HepG2 (cell line): ENCODE results near the gene ACTR3. TPM values are rescaled to one million over a fixed set of nuclear protein-coding genes. Genes with fewer than 3 reads are reported as not detected.

Experiments used
- ATAC-seq: fragments of 200-7000 bp; cut with Tn5 transposase; 3 replicates; pipeline ENCODE4 v1.9.1; 2020; ENCODE audit warnings: mild to moderate bottlenecking, moderate library complexity
- BruUV-seq: library from RNA; stranded (reverse); fragments of 400-500 nt; replicated peaks from 2 replicates; lab custom pipeline; 2021; lab: Mats Ljungman, UMichigan
- CTCF ChIA-PET: fragments of 300-600 bp; formaldehyde crosslinking; extraction: SDS; loops from one replicate; lab custom pipeline; 2021; ENCODE audit warnings: low total read pairs, inconsistent platforms, low intra/inter-chr PET ratio; lab: Yijun Ruan, JAX
- POLR2A ChIA-PET: fragments of 350-600 bp; sonication (Branson Sonifier 250); formaldehyde crosslinking; loops from one replicate; lab custom pipeline; 2020; ENCODE audit warnings: antibody characterized with exemption, inconsistent platforms; lab: Yijun Ruan, JAX
- DNase-seq: peaks from one replicate; pipeline ENCODE4 v3.0.0-alpha.2; 2015; ENCODE audit warnings: low spot score
- FAIRE-seq: peaks from 3 replicates; lab custom pipeline; 2011; peaks lifted over from hg19 to GRCh38; lab: Jason Lieb, UNC
- H2AFZ ChIP-seq: one replicate; pipeline ENCODE4 v1.6.1; 2011; ENCODE audit warnings: low read length, inconsistent platforms
- H3K27ac ChIP-seq: fragments of 300-600 bp; 3 replicates; pipeline ENCODE4 v1.8.0; 2011; ENCODE audit warnings: mixed run types, mild to moderate bottlenecking, mixed read lengths, low read length, inconsistent platforms; ENCODE audit not compliant: insufficient read depth; ENCODE audit errors: extremely low read length
- H3K27me3 ChIP-seq, 2 experiments: fragments of 200-600 bp in 1 of 2; 2 replicates in 1 of 2; 3 replicates in 1 of 2; pipeline versions ENCODE4 v1.6.0 to v1.8.0; 2011; ENCODE audit warnings: low read length in 2 of 2, mild to moderate bottlenecking in 2 of 2, moderate library complexity in 2 of 2, inconsistent platforms in 1 of 2; ENCODE audit not compliant: insufficient read depth in 2 of 2, control insufficient read depth in 1 of 2
- H3K36me3 ChIP-seq, 2 experiments: fragments of 200-600 bp in 1 of 2; replicated peaks in 1 of 2; 2 replicates in 1 of 2; 3 replicates in 1 of 2; pipeline versions ENCODE4 v1.5.1 to v1.8.0; 2011; ENCODE audit warnings: low read length in 2 of 2, inconsistent platforms in 1 of 2; ENCODE audit not compliant: insufficient read depth in 2 of 2, control insufficient read depth in 1 of 2
- H3K4me1 ChIP-seq: 2 replicates; pipeline ENCODE4 v1.5.1; 2012; ENCODE audit warnings: low read length, inconsistent platforms; ENCODE audit not compliant: insufficient read depth
- H3K4me2 ChIP-seq: 2 replicates; pipeline ENCODE4 v1.6.0; 2011; ENCODE audit warnings: low read depth, low read length, inconsistent platforms
- H3K4me3 ChIP-seq, 3 experiments: fragments of 200-600 bp in 1 of 3; sonication (generic), shearing (Covaris generic) in 1 of 3; replicated peaks in 1 of 3; 2 replicates each; pipeline ENCODE4 v1.5.1; 2011 to 2016; ENCODE audit warnings: low read length in 3 of 3, inconsistent platforms in 2 of 3, low read depth in 2 of 3, mild to moderate bottlenecking in 2 of 3, control low read depth in 1 of 3, mixed read lengths in 1 of 3; ENCODE audit not compliant: insufficient read depth in 1 of 3
- H3K79me2 ChIP-seq: one replicate; pipeline ENCODE4 v1.6.1; 2011; ENCODE audit warnings: low read length, inconsistent platforms; ENCODE audit not compliant: insufficient read depth
- H3K9ac ChIP-seq: 2 replicates; pipeline ENCODE4 v1.6.0; 2011; ENCODE audit warnings: mild to moderate bottlenecking, low read depth, low read length, inconsistent platforms; ENCODE audit not compliant: insufficient read depth
- H3K9me3 ChIP-seq: 2 replicates; pipeline ENCODE4 v1.5.1; 2012; ENCODE audit warnings: mild to moderate bottlenecking, low read length
- H4K20me1 ChIP-seq: 2 replicates; pipeline ENCODE4 v1.6.0; 2011; ENCODE audit warnings: inconsistent platforms, mild to moderate bottlenecking, low read length, moderate library complexity; ENCODE audit not compliant: insufficient read depth
- CBFB ChIP-seq: sonication (generic); formaldehyde crosslinking; IDR thresholded peaks from 2 replicates; pipeline ENCODE4 v1.4.0; 2020; ENCODE audit warnings: missing genetic modification reagents
- ETV6 ChIP-seq: sonication (generic); formaldehyde crosslinking; conservative IDR thresholded peaks from 2 replicates; pipeline ENCODE4 v1.4.0; 2020; ENCODE audit warnings: missing genetic modification reagents
- RBM39 ChIP-seq: fragments of 200-400 bp; formaldehyde crosslinking; IDR thresholded peaks from one replicate; pipeline ENCODE4 v1.6.1; 2018; ENCODE audit warnings: antibody characterized with exemption, mild to moderate bottlenecking, low read depth, low read length; ENCODE audit not compliant: poor library complexity, severe bottlenecking
- RFX5 ChIP-seq: IDR thresholded peaks from 2 replicates; pipeline ENCODE4 v1.6.1; 2011; ENCODE audit warnings: low read depth, low read length, improper control_type of control experiment
- RFXANK ChIP-seq: IDR thresholded peaks from 2 replicates; pipeline ENCODE4 v1.6.1; 2016
- SMAD9 ChIP-seq: sonication (generic); formaldehyde crosslinking; IDR thresholded peaks from 2 replicates; pipeline ENCODE4 v1.5.1; 2020; ENCODE audit warnings: mild to moderate bottlenecking, missing genetic modification reagents
- SMYD3 ChIP-seq: sonication (generic); formaldehyde crosslinking; IDR thresholded peaks from 2 replicates; pipeline ENCODE4 v1.8.1; 2023; ENCODE audit warnings: mild to moderate bottlenecking, missing genetic modification reagents
- ZBTB38 ChIP-seq: sonication (generic); formaldehyde crosslinking; IDR thresholded peaks from 2 replicates; pipeline ENCODE4 v1.5.1; 2020; ENCODE audit warnings: mild to moderate bottlenecking, missing genetic modification reagents
- ZBTB7A ChIP-seq: sonication (generic); formaldehyde crosslinking; IDR thresholded peaks from 2 replicates; pipeline ENCODE4 v1.8.0; 2022; ENCODE audit warnings: mild to moderate bottlenecking, missing genetic modification reagents
- ZNF12 ChIP-seq: sonication (generic); formaldehyde crosslinking; IDR thresholded peaks from 2 replicates; pipeline ENCODE4 v1.5.0; 2020; ENCODE audit warnings: missing genetic modification reagents
- ZNF20 ChIP-seq: sonication (generic); formaldehyde crosslinking; IDR thresholded peaks from 2 replicates; pipeline ENCODE4 v1.4.0; 2020; ENCODE audit warnings: mild to moderate bottlenecking, moderate library complexity, missing genetic modification reagents
- ZNF224 ChIP-seq: sonication (generic); formaldehyde crosslinking; IDR thresholded peaks from 2 replicates; pipeline ENCODE4 v1.5.0; 2020; ENCODE audit warnings: mild to moderate bottlenecking, missing genetic modification reagents
- ZNF713 ChIP-seq: sonication (generic); formaldehyde crosslinking; IDR thresholded peaks from 2 replicates; pipeline ENCODE4 v1.4.0; 2020; ENCODE audit warnings: mild to moderate bottlenecking, missing genetic modification reagents
- ZNF724P ChIP-seq: sonication (generic); formaldehyde crosslinking; IDR thresholded peaks from 2 replicates; pipeline ENCODE4 v1.8.0; 2022; ENCODE audit warnings: missing genetic modification reagents, borderline replicate concordance
- WGBS: methylation state at CpG from one replicate; pipeline ENCODE4 v1.1.6; 2017; ENCODE audit warnings: low lambda C conversion rate; 5-methylcytosine and 5-hydroxymethylcytosine counted together
- in situ Hi-C: cut with HindIII; loops from 2 replicates; pipeline ENCODE4 v1.10.0; 2017; ENCODE audit warnings: low pct_unique_long_range_greater_than_20kb; ENCODE audit not compliant: extremely low pct_ligation_motif_present
- intact Hi-C: fragments of 100-400 bp; cut with micrococcal nuclease; formaldehyde crosslinking; loops from one replicate; pipeline ENCODE4 v1.10.0; 2022; ENCODE audit not compliant: unreplicated experiment
- polyA plus RNA-seq, 8 experiments: library from polyadenylated mRNA; depleted of rRNA in 3 of 8; stranded (reverse) in 7 of 8; unstranded in 1 of 8; fragments of >200 nt; fragmentation: Illumina TruSeq in 4 of 8; extraction: Trizol in 4 of 8; gene quantifications; 2 replicates each; pipeline versions ENCODE4 v1.2.1 to v1.2.3, GENCODE V29; 2011 to 2016; ENCODE audit warnings: low read depth in 4 of 8, missing spikeins in 1 of 8, mixed read lengths in 1 of 8; ENCODE audit not compliant: insufficient read depth in 1 of 8
- total RNA-seq, 5 experiments: library from RNA; depleted of rRNA; stranded (reverse); fragments of >200 nt; fragmentation: Illumina TruSeq; extraction: Trizol; gene quantifications; 2 replicates each; pipeline ENCODE4 v1.2.3, GENCODE V29; 2016; ENCODE audit warnings: low read depth in 1 of 5
- TF ChIP-seq, protein P1 (sequence below): sonication (generic); formaldehyde crosslinking; IDR thresholded peaks from 2 replicates; pipeline ENCODE4 v1.5.1; 2020; ENCODE audit warnings: missing genetic modification reagents, mild to moderate bottlenecking, borderline replicate concordance

Gene ACTR3
- total and polyA plus RNA-seq, 2 of the 13 experiments (the other 11 are each of a cell fraction or from before 2014, with no cell fraction given), result 123 to 225 TPM

DNA sequence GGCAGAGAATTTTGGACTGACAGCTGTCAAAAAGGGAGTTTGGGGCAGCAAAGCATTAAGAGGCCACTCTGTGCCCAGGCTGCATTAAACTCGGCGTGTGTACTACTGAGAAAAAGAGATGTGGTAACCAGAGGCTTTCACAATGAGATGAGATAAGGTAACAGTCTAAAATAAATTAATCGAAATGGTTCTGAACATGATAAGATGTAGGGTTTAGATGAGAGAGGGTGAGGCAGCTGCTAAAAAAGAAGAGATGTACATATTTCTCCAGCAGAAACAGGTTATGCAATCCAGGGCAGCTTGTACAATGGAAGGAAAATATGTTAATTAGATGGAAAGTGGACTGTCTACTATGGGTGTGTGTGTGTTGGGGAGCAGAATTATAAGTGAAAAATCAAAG, 39.2 kb upstream of the ACTR3 start:
- Histone ChIP-seq H3K79me2 (no peaks in the 10 kb centered on the region), H3K9me3 (no peaks in the 10 kb centered on the region), H3K4me2 (no peak overlapping the region), H3K36me3 (no peaks in the 10 kb centered on the region), H2AFZ (no peak overlapping the region), H4K20me1 (no peaks in the 10 kb centered on the region), H3K4me3 (no peak overlapping the region), H3K27ac (no peak overlapping the region), H3K9ac (no peak overlapping the region), H3K4me1 (no peaks in the 10 kb centered on the region), H3K27me3 (peaks cover 1 to 8% of the 10 kb centered on the region in 2 experiments; a peak in 1 of 5 replicates)
- intact Hi-C loops, result no loop called here
- BruUV-seq, result no TSS peak
- CTCF ChIA-PET, result no interaction called here
- WGBS, result 13% methylated on average over 3 of the region's 3 CpGs
- TF ChIP-seq ZNF12 (CRISPR knock-in tag) (0 out of 2 replicates have a peak, but pooled peaks have one; percentile 25), RFXANK (CRISPR knock-in tag) (no peak)
- DNase-seq (no peak), FAIRE-seq (no peak), ATAC-seq (no peak)
- POLR2A ChIA-PET, result interaction anchor here (1.3 kb wide), 1 partner anchor 94 kb away, joined by 4 read pairs; the partner anchor contains the start of gene SLC35F5
- in situ Hi-C loops, result no loop called here

- peaks cover 1 to 8% of the 10 kb centered on the region in 2 experiments; a peak in 1 of 5 replicates for H3K27me3 ChIP-seq
- no peaks in the 10 kb centered on the region for H3K4me1 ChIP-seq
- WGBS, result 41% methylated on average over 3 of the region's 3 CpGs
- ATAC-seq (no peak), DNase-seq (no peak), FAIRE-seq (no peak)
- CTCF ChIA-PET, result no interaction called here
- no peaks in the 10 kb centered on the region for H4K20me1 ChIP-seq
- in situ Hi-C loops, result no loop called here
- POLR2A ChIA-PET, result interaction anchor here (1.3 kb wide), 1 partner anchor 95 kb away, joined by 4 read pairs; the partner anchor contains the start of gene SLC35F5
- H3K79me2 ChIP-seq, result no peaks in the 10 kb centered on the region
- H3K27ac ChIP-seq, result no peak overlapping the region
- no peak overlapping the region for H2AFZ ChIP-seq
- no TSS peak for BruUV-seq
- TF ChIP-seq ZBTB7A (CRISPR knock-in tag), result no peak
- TF ChIP-seq SMYD3 (CRISPR knock-in tag), result no peak
- TF ChIP-seq RBM39, result no peak
- TF ChIP-seq ZNF20 (CRISPR knock-in tag), result no peak
- no peak for TF ChIP-seq ZNF224 (CRISPR knock-in tag)
- TF ChIP-seq ZNF713 (CRISPR knock-in tag), result no peak
- TF ChIP-seq CBFB (CRISPR knock-in tag), result no peak
- no peak for TF ChIP-seq SMAD9 (CRISPR knock-in tag)
- no peak for TF ChIP-seq ZNF724P (CRISPR knock-in tag)
- TF ChIP-seq, protein P1, sequence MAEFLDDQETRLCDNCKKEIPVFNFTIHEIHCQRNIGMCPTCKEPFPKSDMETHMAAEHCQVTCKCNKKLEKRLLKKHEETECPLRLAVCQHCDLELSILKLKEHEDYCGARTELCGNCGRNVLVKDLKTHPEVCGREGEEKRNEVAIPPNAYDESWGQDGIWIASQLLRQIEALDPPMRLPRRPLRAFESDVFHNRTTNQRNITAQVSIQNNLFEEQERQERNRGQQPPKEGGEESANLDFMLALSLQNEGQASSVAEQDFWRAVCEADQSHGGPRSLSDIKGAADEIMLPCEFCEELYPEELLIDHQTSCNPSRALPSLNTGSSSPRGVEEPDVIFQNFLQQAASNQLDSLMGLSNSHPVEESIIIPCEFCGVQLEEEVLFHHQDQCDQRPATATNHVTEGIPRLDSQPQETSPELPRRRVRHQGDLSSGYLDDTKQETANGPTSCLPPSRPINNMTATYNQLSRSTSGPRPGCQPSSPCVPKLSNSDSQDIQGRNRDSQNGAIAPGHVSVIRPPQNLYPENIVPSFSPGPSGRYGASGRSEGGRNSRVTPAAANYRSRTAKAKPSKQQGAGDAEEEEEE (CRISPR knock-in tag), result no peak
- no peak for TF ChIP-seq RFX5
- TF ChIP-seq ETV6 (CRISPR knock-in tag), result no peak
- no peak for TF ChIP-seq ZBTB38 (CRISPR knock-in tag)
- no peak overlapping the region for H3K9ac ChIP-seq
- H3K36me3 ChIP-seq, result no peaks in the 10 kb centered on the region
- intact Hi-C loops, result no loop called here
- H3K9me3 ChIP-seq, result no peaks in the 10 kb centered on the region
- no peak overlapping the region for H3K4me2 ChIP-seq
- no peak overlapping the region for H3K4me3 ChIP-seq
These were observed 38.2 kb upstream of the ACTR3 start for GRCh38 chr2:113851640-113852039.
